ENCODE results near the gene KCNQ2.

DNA sequence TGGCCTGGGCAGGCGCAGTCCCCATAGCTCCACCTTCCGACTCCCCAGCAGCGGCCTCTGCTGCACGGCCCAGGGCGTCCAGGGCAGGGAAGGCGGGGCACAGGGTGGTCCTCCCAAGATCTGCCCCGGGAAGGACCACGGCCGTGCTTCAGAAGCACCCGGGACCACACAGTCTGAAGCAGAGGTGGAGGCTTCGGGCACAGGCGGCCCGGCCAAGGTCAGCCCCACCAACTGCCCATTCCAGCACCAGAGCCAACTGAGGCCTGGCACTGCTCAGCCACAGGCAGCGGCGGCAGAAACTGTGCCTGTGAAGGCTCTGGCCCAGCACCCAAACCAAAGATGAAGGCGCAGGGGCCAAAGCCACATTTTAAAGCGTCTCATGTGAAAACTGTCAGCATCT is 20.6 kb downstream of the KCNQ2 start:
- TF ChIP-seq, protein P1, sequence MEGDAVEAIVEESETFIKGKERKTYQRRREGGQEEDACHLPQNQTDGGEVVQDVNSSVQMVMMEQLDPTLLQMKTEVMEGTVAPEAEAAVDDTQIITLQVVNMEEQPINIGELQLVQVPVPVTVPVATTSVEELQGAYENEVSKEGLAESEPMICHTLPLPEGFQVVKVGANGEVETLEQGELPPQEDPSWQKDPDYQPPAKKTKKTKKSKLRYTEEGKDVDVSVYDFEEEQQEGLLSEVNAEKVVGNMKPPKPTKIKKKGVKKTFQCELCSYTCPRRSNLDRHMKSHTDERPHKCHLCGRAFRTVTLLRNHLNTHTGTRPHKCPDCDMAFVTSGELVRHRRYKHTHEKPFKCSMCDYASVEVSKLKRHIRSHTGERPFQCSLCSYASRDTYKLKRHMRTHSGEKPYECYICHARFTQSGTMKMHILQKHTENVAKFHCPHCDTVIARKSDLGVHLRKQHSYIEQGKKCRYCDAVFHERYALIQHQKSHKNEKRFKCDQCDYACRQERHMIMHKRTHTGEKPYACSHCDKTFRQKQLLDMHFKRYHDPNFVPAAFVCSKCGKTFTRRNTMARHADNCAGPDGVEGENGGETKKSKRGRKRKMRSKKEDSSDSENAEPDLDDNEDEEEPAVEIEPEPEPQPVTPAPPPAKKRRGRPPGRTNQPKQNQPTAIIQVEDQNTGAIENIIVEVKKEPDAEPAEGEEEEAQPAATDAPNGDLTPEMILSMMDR (IDR thresholded peaks at IDR 0.05; ENCODE audit: insufficient read depth, low read depth, low read length): no peak
- TF ChIP-seq EZH2 (IDR thresholded peaks at IDR 0.05; ENCODE audit: insufficient read depth, low read length): no peak
